Stomach (tissue), 4 donors: Measurements from ENCODE around the gene KIF12.

Experiments used
- EP300 ChIP-seq: sonication (generic); formaldehyde crosslinking; IDR thresholded peaks from one replicate; pipeline ENCODE4 v1.6.1; 2017; ENCODE audit warnings: antibody characterized with exemption
- POLR2A ChIP-seq, 4 donors: fragments of 450-650 bp; IDR thresholded peaks; one replicate each; pipeline ENCODE4 v1.6.1; 2016; ENCODE audit warnings: antibody characterized with exemption in 4 of 4, control low read depth in 2 of 4, mild to moderate bottlenecking in 1 of 4, moderate library complexity in 1 of 4
- POLR2AphosphoS5 ChIP-seq, 3 donors: sonication (generic); formaldehyde crosslinking; IDR thresholded peaks; one replicate each; pipeline ENCODE4 v1.6.1; 2016; ENCODE audit warnings: antibody characterized with exemption in 3 of 3

- TF ChIP-seq POLR2AphosphoS5 (IDR thresholded peaks at IDR 0.05): no peak
- TF ChIP-seq POLR2A (IDR thresholded peaks at IDR 0.05): no peak
- TF ChIP-seq EP300: no peak
Measured at GRCh38 chr9:114093761-114094505, 5.2 kb downstream of the KIF12 start.
